Measurements from ENCODE around the gene PDS5B. TPM values are rescaled to one million over a fixed set of nuclear protein-coding genes. Genes with fewer than 3 reads are reported as not detected.

The PDS5B gene
- total and polyA plus RNA-seq, 2 experiments from 2014 or later: 43.9 to 46.5 TPM

DNA sequence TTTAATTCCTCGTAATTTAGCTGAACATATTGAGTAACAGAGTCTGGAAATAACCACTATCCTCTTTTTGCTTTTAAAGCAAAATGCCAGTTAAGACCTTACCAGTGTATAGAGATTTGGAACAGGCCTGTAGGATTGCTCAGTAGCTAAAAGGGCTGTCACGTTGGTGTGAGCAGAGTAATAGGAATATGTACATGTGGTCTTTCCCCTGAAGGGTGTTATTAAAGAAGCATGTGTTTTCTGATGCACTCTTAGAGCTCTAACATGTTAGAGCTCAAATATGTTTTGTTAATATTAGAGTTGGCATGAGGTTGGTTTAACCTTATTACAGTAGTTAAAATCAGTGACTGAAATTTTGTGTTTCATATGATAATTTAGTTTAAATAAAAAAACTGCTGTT lies 172.9 kb downstream of the PDS5B start:
- H3K4me2 ChIP-seq: no peak overlapping the region
- H3K4me1 ChIP-seq (ENCODE audit: insufficient read depth): no peaks in the 10 kb centered on the region
- no peaks in the 10 kb centered on the region; the same call in 1 of the 2 replicates for H3K36me3 ChIP-seq (ENCODE audit: insufficient read depth)
- H3K4me1 Mint-ChIP-seq: no peaks in the 10 kb centered on the region
- ATAC-seq: no peak
- H3K27ac Mint-ChIP-seq: no peak overlapping the region
- H3K27me3 ChIP-seq (ENCODE audit: insufficient read depth): no peaks in the 10 kb centered on the region
- TF ChIP-seq CREB1 (CRISPR knock-in tag; IDR thresholded peaks at IDR 0.05; ENCODE audit: low read depth): no peak
- TF ChIP-seq, protein P1, sequence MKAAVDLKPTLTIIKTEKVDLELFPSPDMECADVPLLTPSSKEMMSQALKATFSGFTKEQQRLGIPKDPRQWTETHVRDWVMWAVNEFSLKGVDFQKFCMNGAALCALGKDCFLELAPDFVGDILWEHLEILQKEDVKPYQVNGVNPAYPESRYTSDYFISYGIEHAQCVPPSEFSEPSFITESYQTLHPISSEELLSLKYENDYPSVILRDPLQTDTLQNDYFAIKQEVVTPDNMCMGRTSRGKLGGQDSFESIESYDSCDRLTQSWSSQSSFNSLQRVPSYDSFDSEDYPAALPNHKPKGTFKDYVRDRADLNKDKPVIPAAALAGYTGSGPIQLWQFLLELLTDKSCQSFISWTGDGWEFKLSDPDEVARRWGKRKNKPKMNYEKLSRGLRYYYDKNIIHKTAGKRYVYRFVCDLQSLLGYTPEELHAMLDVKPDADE (IDR thresholded peaks at IDR 0.05): no peak
- TF ChIP-seq, protein P2, sequence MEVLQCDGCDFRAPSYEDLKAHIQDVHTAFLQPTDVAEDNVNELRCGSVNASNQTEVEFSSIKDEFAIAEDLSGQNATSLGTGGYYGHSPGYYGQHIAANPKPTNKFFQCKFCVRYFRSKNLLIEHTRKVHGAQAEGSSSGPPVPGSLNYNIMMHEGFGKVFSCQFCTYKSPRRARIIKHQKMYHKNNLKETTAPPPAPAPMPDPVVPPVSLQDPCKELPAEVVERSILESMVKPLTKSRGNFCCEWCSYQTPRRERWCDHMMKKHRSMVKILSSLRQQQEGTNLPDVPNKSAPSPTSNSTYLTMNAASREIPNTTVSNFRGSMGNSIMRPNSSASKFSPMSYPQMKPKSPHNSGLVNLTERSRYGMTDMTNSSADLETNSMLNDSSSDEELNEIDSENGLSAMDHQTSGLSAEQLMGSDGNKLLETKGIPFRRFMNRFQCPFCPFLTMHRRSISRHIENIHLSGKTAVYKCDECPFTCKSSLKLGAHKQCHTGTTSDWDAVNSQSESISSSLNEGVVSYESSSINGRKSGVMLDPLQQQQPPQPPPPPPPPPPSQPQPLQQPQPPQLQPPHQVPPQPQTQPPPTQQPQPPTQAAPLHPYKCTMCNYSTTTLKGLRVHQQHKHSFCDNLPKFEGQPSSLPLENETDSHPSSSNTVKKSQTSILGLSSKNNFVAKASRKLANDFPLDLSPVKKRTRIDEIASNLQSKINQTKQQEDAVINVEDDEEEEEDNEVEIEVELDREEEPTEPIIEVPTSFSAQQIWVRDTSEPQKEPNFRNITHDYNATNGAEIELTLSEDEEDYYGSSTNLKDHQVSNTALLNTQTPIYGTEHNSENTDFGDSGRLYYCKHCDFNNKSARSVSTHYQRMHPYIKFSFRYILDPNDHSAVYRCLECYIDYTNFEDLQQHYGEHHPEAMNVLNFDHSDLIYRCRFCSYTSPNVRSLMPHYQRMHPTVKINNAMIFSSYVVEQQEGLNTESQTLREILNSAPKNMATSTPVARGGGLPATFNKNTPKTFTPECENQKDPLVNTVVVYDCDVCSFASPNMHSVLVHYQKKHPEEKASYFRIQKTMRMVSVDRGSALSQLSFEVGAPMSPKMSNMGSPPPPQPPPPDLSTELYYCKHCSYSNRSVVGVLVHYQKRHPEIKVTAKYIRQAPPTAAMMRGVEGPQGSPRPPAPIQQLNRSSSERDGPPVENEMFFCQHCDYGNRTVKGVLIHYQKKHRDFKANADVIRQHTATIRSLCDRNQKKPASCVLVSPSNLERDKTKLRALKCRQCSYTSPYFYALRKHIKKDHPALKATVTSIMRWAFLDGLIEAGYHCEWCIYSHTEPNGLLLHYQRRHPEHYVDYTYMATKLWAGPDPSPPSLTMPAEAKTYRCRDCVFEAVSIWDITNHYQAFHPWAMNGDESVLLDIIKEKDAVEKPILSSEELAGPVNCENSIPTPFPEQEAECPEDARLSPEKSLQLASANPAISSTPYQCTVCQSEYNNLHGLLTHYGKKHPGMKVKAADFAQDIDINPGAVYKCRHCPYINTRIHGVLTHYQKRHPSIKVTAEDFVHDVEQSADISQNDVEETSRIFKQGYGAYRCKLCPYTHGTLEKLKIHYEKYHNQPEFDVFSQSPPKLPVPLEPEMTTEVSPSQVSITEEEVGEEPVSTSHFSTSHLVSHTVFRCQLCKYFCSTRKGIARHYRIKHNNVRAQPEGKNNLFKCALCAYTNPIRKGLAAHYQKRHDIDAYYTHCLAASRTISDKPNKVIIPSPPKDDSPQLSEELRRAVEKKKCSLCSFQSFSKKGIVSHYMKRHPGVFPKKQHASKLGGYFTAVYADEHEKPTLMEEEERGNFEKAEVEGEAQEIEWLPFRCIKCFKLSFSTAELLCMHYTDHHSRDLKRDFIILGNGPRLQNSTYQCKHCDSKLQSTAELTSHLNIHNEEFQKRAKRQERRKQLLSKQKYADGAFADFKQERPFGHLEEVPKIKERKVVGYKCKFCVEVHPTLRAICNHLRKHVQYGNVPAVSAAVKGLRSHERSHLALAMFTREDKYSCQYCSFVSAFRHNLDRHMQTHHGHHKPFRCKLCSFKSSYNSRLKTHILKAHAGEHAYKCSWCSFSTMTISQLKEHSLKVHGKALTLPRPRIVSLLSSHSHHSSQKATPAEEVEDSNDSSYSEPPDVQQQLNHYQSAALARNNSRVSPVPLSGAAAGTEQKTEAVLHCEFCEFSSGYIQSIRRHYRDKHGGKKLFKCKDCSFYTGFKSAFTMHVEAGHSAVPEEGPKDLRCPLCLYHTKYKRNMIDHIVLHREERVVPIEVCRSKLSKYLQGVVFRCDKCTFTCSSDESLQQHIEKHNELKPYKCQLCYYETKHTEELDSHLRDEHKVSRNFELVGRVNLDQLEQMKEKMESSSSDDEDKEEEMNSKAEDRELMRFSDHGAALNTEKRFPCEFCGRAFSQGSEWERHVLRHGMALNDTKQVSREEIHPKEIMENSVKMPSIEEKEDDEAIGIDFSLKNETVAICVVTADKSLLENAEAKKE (CRISPR knock-in tag; IDR thresholded peaks at IDR 0.05): no peak
- no peak for TF ChIP-seq EZH2 (IDR thresholded peaks at IDR 0.05; ENCODE audit: low read depth, unreplicated experiment)
- TF ChIP-seq, protein P3, sequence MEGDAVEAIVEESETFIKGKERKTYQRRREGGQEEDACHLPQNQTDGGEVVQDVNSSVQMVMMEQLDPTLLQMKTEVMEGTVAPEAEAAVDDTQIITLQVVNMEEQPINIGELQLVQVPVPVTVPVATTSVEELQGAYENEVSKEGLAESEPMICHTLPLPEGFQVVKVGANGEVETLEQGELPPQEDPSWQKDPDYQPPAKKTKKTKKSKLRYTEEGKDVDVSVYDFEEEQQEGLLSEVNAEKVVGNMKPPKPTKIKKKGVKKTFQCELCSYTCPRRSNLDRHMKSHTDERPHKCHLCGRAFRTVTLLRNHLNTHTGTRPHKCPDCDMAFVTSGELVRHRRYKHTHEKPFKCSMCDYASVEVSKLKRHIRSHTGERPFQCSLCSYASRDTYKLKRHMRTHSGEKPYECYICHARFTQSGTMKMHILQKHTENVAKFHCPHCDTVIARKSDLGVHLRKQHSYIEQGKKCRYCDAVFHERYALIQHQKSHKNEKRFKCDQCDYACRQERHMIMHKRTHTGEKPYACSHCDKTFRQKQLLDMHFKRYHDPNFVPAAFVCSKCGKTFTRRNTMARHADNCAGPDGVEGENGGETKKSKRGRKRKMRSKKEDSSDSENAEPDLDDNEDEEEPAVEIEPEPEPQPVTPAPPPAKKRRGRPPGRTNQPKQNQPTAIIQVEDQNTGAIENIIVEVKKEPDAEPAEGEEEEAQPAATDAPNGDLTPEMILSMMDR (conservative IDR thresholded peaks at IDR 0.05; ENCODE audit: low read depth in 2 of 2): no peak
- TF ChIP-seq EZH2phosphoT487 (IDR thresholded peaks at IDR 0.05; ENCODE audit: unreplicated experiment): no peak
- no peak for TF ChIP-seq ZNF114 (CRISPR knock-in tag; IDR thresholded peaks at IDR 0.05)
- no peak for TF ChIP-seq STAT1 (IDR thresholded peaks at IDR 0.05; ENCODE audit: unreplicated experiment)
- TF ChIP-seq, protein P4, sequence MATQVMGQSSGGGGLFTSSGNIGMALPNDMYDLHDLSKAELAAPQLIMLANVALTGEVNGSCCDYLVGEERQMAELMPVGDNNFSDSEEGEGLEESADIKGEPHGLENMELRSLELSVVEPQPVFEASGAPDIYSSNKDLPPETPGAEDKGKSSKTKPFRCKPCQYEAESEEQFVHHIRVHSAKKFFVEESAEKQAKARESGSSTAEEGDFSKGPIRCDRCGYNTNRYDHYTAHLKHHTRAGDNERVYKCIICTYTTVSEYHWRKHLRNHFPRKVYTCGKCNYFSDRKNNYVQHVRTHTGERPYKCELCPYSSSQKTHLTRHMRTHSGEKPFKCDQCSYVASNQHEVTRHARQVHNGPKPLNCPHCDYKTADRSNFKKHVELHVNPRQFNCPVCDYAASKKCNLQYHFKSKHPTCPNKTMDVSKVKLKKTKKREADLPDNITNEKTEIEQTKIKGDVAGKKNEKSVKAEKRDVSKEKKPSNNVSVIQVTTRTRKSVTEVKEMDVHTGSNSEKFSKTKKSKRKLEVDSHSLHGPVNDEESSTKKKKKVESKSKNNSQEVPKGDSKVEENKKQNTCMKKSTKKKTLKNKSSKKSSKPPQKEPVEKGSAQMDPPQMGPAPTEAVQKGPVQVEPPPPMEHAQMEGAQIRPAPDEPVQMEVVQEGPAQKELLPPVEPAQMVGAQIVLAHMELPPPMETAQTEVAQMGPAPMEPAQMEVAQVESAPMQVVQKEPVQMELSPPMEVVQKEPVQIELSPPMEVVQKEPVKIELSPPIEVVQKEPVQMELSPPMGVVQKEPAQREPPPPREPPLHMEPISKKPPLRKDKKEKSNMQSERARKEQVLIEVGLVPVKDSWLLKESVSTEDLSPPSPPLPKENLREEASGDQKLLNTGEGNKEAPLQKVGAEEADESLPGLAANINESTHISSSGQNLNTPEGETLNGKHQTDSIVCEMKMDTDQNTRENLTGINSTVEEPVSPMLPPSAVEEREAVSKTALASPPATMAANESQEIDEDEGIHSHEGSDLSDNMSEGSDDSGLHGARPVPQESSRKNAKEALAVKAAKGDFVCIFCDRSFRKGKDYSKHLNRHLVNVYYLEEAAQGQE (IDR thresholded peaks at IDR 0.05; ENCODE audit: unreplicated experiment): no peak
- no peak for TF ChIP-seq POLR2AphosphoS5 (IDR thresholded peaks at IDR 0.05; ENCODE audit: low read depth)
- DNase-seq (ENCODE audit: low spot score): no peak
- H3K27me3 Mint-ChIP-seq (ENCODE audit: insufficient read depth, low read depth, poor library complexity): no peaks in the 10 kb centered on the region
- peaks cover 28% of the 10 kb centered on the region for H3K36me3 Mint-ChIP-seq (ENCODE audit: low read depth)
- H4K20me1 ChIP-seq (replicated peaks; ENCODE audit: insufficient read depth): no peaks in the 10 kb centered on the region
- no peak overlapping the region for H3K4me3 Mint-ChIP-seq
- peaks cover 8% of the 10 kb centered on the region; the same call in 2 of the 3 replicates for H3K9me3 Mint-ChIP-seq
- no peak overlapping the region for H3K27ac ChIP-seq (ENCODE audit: low read depth)
- no peaks in the 10 kb centered on the region for H3K79me2 ChIP-seq (replicated peaks; ENCODE audit: insufficient read depth)
- no peak overlapping the region for H2AFZ ChIP-seq
- H3K9me2 ChIP-seq (ENCODE audit: insufficient read depth): no peaks in the 10 kb centered on the region
- H3K4me3 ChIP-seq: no peak overlapping the region
- no peaks in the 10 kb centered on the region for H3F3A ChIP-seq (replicated peaks; ENCODE audit: low read depth)

Measured in GM23338 (cell line).